HEK293T (cell line): Measurements from ENCODE around the gene NME4.

Experiments
- CTCF ChIA-PET: fragments of 350-600 bp; formaldehyde crosslinking; extraction: SDS; loops from one replicate; lab custom pipeline; 2021; ENCODE audit warnings: antibody characterized with exemption, inconsistent platforms; lab: Yijun Ruan, JAX
- POLR2A ChIA-PET: fragments of 350-600 bp; formaldehyde crosslinking; extraction: SDS; loops from one replicate; lab custom pipeline; 2020; ENCODE audit warnings: antibody characterized with exemption, inconsistent platforms; lab: Yijun Ruan, JAX
- DNase-seq: peaks from one replicate; pipeline ENCODE4 v3.0.0; 2012; ENCODE audit warnings: mixed read lengths; ENCODE audit errors: extremely low spot score
- ARNT ChIP-seq: fragments of 450-650 bp; IDR thresholded peaks from 2 replicates; pipeline ENCODE4 v1.6.1; 2017; ENCODE audit warnings: mild to moderate bottlenecking
- BHLHE40 ChIP-seq: fragments of 450-650 bp; IDR thresholded peaks from 2 replicates; pipeline ENCODE4 v1.6.1; 2016; ENCODE audit warnings: mild to moderate bottlenecking, moderate library complexity, borderline replicate concordance
- CTBP1 ChIP-seq: fragments of 450-650 bp; IDR thresholded peaks from 2 replicates; pipeline ENCODE4 v1.6.1; 2016; ENCODE audit warnings: borderline replicate concordance
- ELF4 ChIP-seq: fragments of 450-650 bp; IDR thresholded peaks from 2 replicates; pipeline ENCODE4 v1.6.1; 2017; ENCODE audit warnings: antibody characterized with exemption
- FOXA1 ChIP-seq: fragments of 450-650 bp; IDR thresholded peaks from 2 replicates; pipeline ENCODE4 v1.6.1; 2016; ENCODE audit warnings: mild to moderate bottlenecking
- FOXK2 ChIP-seq: fragments of 450-650 bp; IDR thresholded peaks from 2 replicates; pipeline ENCODE4 v1.6.1; 2016; ENCODE audit warnings: mild to moderate bottlenecking
- FOXM1 ChIP-seq: fragments of 450-650 bp; IDR thresholded peaks from 2 replicates; pipeline ENCODE4 v1.6.1; 2017; ENCODE audit warnings: mild to moderate bottlenecking, borderline replicate concordance
- HDGF ChIP-seq: fragments of 450-650 bp; IDR thresholded peaks from 2 replicates; pipeline ENCODE4 v1.6.1; 2017; ENCODE audit warnings: antibody characterized with exemption, borderline replicate concordance
- L3MBTL2 ChIP-seq: fragments of 450-650 bp; conservative IDR thresholded peaks from 2 replicates; pipeline ENCODE4 v1.6.1; 2016; ENCODE audit warnings: mild to moderate bottlenecking
- LEF1 ChIP-seq: fragments of 450-650 bp; IDR thresholded peaks from 2 replicates; pipeline ENCODE4 v1.6.1; 2017; ENCODE audit warnings: mild to moderate bottlenecking, borderline replicate concordance
- NFRKB ChIP-seq: fragments of 450-650 bp; IDR thresholded peaks from 2 replicates; pipeline ENCODE4 v1.6.1; 2016; ENCODE audit warnings: mild to moderate bottlenecking, moderate library complexity
- PKNOX1 ChIP-seq: fragments of 450-650 bp; IDR thresholded peaks from 2 replicates; pipeline ENCODE4 v1.6.1; 2016
- SP1 ChIP-seq: fragments of 450-650 bp; IDR thresholded peaks from 2 replicates; pipeline ENCODE4 v1.6.1; 2017
- SUZ12 ChIP-seq: fragments of 450-650 bp; IDR thresholded peaks from 2 replicates; pipeline ENCODE4 v1.6.1; 2016; ENCODE audit warnings: mild to moderate bottlenecking
- TARDBP ChIP-seq: fragments of 450-650 bp; IDR thresholded peaks from 2 replicates; pipeline ENCODE4 v1.6.1; 2016
- ZNF384 ChIP-seq: fragments of 450-650 bp; IDR thresholded peaks from 2 replicates; pipeline ENCODE4 v1.6.1; 2016

The NME4 gene

DNA sequence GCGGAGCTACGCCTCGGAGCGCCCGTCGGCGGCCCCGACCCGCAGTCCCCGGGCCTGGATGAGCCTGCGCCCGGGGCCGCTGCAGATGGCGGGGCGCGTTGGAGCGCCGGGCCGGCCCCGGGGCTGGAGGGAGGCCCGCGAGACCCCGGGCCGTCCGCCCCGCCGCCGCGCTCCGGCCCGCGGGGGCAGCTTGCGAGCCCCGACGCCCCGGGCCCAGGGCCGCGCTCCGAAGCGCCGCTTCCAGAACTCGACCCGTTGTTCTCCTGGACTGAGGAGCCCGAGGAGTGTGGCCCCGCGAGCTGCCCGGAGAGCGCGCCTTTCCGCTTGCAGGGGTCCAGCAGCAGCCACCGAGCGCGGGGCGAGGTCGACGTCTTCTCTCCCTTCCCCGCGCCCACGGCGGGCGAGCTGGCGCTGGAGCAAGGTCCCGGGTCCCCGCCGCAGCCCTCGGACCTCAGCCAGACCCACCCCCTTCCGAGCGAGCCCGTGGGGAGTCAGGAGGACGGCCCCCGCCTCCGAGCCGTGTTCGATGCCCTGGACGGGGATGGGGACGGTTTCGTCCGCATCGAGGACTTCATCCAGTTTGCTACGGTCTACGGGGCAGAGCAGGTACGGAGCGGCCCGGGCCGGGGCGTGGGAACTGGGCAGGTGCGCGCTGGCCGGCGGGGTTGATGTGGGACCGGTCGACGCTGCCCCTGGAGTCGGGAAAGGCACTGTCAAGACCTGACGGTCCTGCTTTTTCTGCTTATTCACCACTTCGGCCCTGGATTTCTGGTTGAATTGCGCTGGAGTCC lies 29.3 kb downstream of the NME4 start:
- DNase-seq, result no peak
- TF ChIP-seq ZNF384 (no peak), L3MBTL2 (peak; percentile 16; the same call in 1 of the 2 replicates), HDGF (no peak), CTBP1 (0 out of 2 replicates have a peak, but pooled peaks have one; percentile 25)
- ChIA-PET CTCF (interaction anchor here (1.3 kb wide), 1 partner anchor 61 kb away, joined by 3 read pairs; no protein-coding TSS in a partner anchor), POLR2A (interaction anchor here (0.9 to 1.4 kb wide), 4 partner anchors 25 to 76 kb away, joined by 3 to 6 read pairs (median 4); partner anchors contain the start of gene DECR2)

GRCh38 chr16:426906-427249 lies 29.9 kb downstream of the NME4 start:
- DNase-seq, result no peak
- no peak for TF ChIP-seq PKNOX1
- no peak for TF ChIP-seq SP1
- TF ChIP-seq CTBP1, result no peak
- ChIA-PET CTCF (no interaction called here), POLR2A (interaction anchor here (1.0 to 1.1 kb wide), 2 partner anchors 30 to 75 kb away, joined by 3 read pairs; no protein-coding TSS in a partner anchor)

DNA sequence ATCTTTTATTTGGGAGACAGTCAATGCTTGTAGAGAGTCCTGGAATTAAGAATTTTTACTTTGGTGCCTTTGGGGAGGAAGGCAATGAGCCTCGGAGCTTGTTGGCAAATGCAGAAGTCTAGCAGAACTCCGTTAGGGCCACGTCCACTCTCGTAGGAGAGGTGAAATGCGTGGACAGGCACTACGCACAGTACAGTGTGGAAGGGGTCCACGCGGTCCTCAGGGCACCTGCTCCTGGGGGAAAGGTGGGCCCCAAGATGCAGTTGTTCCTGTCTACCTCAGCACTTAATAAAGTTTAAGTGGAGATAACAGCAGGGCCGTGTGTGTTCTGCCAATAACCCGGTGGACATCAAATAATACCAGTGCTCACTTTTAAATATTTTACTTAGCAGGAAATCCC lies 30.3 kb downstream of the NME4 start:
- CTCF ChIA-PET, result interaction anchor here (0.6 kb wide), 1 partner anchor 193 kb away, joined by 4 read pairs; the partner anchor contains the start of gene FAM234A
- DNase-seq, result no peak
- POLR2A ChIA-PET, result interaction anchor here (1.1 kb wide), 1 partner anchor 75 kb away, joined by 3 read pairs; no protein-coding TSS in a partner anchor
- TF ChIP-seq SUZ12 (no peak), FOXM1 (no peak), NFRKB (no peak), L3MBTL2 (no peak), TARDBP (no peak), HDGF (no peak), ELF4 (no peak), FOXA1 (no peak), BHLHE40 (no peak), ARNT (no peak), FOXK2 (no peak), LEF1 (no peak), SP1 (no peak), PKNOX1 (no peak)

- no peak for TF ChIP-seq FOXA1
- TF ChIP-seq CTBP1, result no peak
- no peak for TF ChIP-seq ZNF384
- no peak for TF ChIP-seq SUZ12
- TF ChIP-seq L3MBTL2, result no peak
- TF ChIP-seq FOXM1, result no peak
- no peak for TF ChIP-seq ARNT
- TF ChIP-seq SP1, result no peak
- no peak for TF ChIP-seq HDGF
- no peak for TF ChIP-seq NFRKB
- no peak for TF ChIP-seq FOXK2
- TF ChIP-seq LEF1, result no peak
- no peak for TF ChIP-seq ELF4
- TF ChIP-seq BHLHE40, result no peak
- TF ChIP-seq PKNOX1, result no peak
- TF ChIP-seq TARDBP, result no peak
- POLR2A ChIA-PET, result interaction anchor here (0.8 kb wide), 1 partner anchor 20 kb away, joined by 5 read pairs; no protein-coding TSS in a partner anchor
- DNase-seq, result no peak
- CTCF ChIA-PET, result no interaction called here
These were observed 33.9 kb downstream of the NME4 start for GRCh38 chr16:430904-431303.

DNA sequence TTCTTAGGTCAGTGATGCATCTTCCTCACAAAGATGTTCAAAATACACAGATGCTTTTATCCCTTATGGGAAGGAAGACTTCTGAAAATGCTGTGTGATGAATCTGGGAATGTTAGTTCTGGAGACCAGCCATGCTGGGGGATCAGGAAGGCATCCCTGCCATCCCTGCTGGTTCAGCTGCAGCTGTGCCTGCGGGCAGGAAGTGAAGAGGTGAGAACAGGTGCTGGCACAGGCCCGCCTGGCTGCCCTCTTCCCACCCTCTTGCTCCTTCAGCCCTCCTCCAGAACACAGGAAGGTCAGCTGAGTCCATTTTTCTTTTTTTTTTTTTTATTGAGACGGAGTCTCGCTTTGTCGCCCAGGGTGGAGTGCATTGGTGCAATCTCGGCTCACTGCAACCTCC lies 43.6 kb downstream of the NME4 start:
- CTCF ChIA-PET, result no interaction called here
- no peak for TF ChIP-seq ELF4
- no peak for TF ChIP-seq LEF1
- no peak for TF ChIP-seq FOXA1
- no peak for TF ChIP-seq ARNT
- no peak for DNase-seq
- POLR2A ChIA-PET, result no interaction called here

DNA sequence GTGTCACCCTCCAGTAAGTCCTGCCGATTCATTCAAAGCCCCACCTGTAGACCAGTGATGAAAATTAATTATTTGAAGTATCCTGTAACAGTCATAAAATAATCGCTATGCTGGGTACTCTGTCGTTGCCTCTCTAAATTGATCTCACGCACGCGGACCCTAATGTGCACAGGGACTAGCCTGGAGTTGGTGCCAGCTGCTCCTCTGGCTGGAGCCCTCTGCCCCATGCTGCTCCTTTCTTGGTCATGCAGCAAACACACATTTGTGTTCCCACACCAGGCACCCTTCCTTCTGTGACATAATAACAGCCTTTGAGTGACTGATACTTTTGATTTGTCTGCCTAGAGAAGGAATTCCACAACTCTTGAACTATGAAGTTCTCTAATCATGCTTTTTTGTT lies 44.4 kb downstream of the NME4 start:
- ChIA-PET POLR2A (no interaction called here), CTCF (no interaction called here)

More for the DNA sequence above, 44.4 kb downstream of the NME4 start:
- no peak for DNase-seq
- TF ChIP-seq CTBP1 (no peak), FOXM1 (no peak), PKNOX1 (no peak), ARNT (no peak), FOXK2 (no peak), ZNF384 (no peak), SP1 (no peak), SUZ12 (no peak), L3MBTL2 (no peak), NFRKB (no peak), HDGF (no peak), FOXA1 (no peak), TARDBP (no peak)
